HepG2 (cell line): Measurements from ENCODE around the gene PIK3R1. TPM values are rescaled to one million over a fixed set of nuclear protein-coding genes. Genes with fewer than 3 reads are reported as not detected.
A peak's percentile ranks its signal among the peaks of the same experiment; 100 is the strongest.

ENCODE experiments used
- ARID5B ChIP-seq: IDR thresholded peaks from 2 replicates; pipeline ENCODE4 v1.4.0; 2020; ENCODE audit warnings: mild to moderate bottlenecking, missing genetic modification reagents
- BATF2 ChIP-seq: sonication (generic); formaldehyde crosslinking; IDR thresholded peaks from 2 replicates; pipeline ENCODE4 v1.8.0; 2022; ENCODE audit warnings: mild to moderate bottlenecking, missing genetic modification reagents, moderate library complexity
- KDM1A ChIP-seq: IDR thresholded peaks from 2 replicates; pipeline ENCODE4 v1.6.1; 2016; ENCODE audit warnings: missing compliant biosample characterization
- NR2F6 ChIP-seq, 2 experiments: IDR thresholded peaks; 2 replicates each; pipeline ENCODE4 v1.6.1; 2016; ENCODE audit warnings: antibody characterized with exemption in 1 of 2, mild to moderate bottlenecking in 1 of 2
- RARA ChIP-seq: IDR thresholded peaks from 2 replicates; pipeline ENCODE4 v1.6.1; 2016; ENCODE audit warnings: missing genetic modification reagents, missing compliant biosample characterization
- RERE ChIP-seq: IDR thresholded peaks from 2 replicates; pipeline ENCODE4 v1.6.1; 2016; ENCODE audit warnings: low read depth, missing genetic modification reagents, missing compliant biosample characterization
- RFXAP ChIP-seq: sonication (generic); formaldehyde crosslinking; IDR thresholded peaks from 2 replicates; pipeline ENCODE4 v1.4.0; 2020; ENCODE audit warnings: missing genetic modification reagents, borderline replicate concordance
- SIX4 ChIP-seq: sonication (generic); formaldehyde crosslinking; IDR thresholded peaks from 2 replicates; pipeline ENCODE4 v1.4.0; 2020; ENCODE audit warnings: missing genetic modification reagents
- ZBTB3 ChIP-seq: sonication (generic); formaldehyde crosslinking; IDR thresholded peaks from 2 replicates; pipeline ENCODE4 v1.4.0; 2020; ENCODE audit warnings: low read depth, mild to moderate bottlenecking, moderate library complexity, missing genetic modification reagents, borderline replicate concordance
- ZNF292 ChIP-seq: sonication (generic); formaldehyde crosslinking; IDR thresholded peaks from 2 replicates; pipeline ENCODE4 v1.8.1; 2022; ENCODE audit warnings: mild to moderate bottlenecking, low read depth, missing genetic modification reagents, borderline replicate concordance
- ZNF331 ChIP-seq: sonication (generic); formaldehyde crosslinking; IDR thresholded peaks from 2 replicates; pipeline ENCODE4 v1.4.0; 2020; ENCODE audit warnings: missing genetic modification reagents
- ZNF556 ChIP-seq: sonication (generic); formaldehyde crosslinking; IDR thresholded peaks from 2 replicates; pipeline ENCODE4 v1.4.0; 2020; ENCODE audit warnings: mild to moderate bottlenecking, missing genetic modification reagents, borderline replicate concordance
- ZNF563 ChIP-seq: sonication (generic); formaldehyde crosslinking; IDR thresholded peaks from 2 replicates; pipeline ENCODE4 v1.8.0; 2022; ENCODE audit warnings: mild to moderate bottlenecking, moderate library complexity, missing genetic modification reagents
- ZNF580 ChIP-seq: IDR thresholded peaks from 2 replicates; pipeline ENCODE4 v1.6.1; 2016; ENCODE audit warnings: low read depth, borderline replicate concordance
- polyA plus RNA-seq, 8 experiments: library from polyadenylated mRNA; depleted of rRNA in 3 of 8; stranded (reverse) in 7 of 8; unstranded in 1 of 8; fragments of >200 nt; fragmentation: Illumina TruSeq in 4 of 8; extraction: Trizol in 4 of 8; gene quantifications; 2 replicates each; pipeline versions ENCODE4 v1.2.1 to v1.2.3, GENCODE V29; 2011 to 2016; ENCODE audit warnings: low read depth in 4 of 8, missing spikeins in 1 of 8, mixed read lengths in 1 of 8; ENCODE audit not compliant: insufficient read depth in 1 of 8
- total RNA-seq, 5 experiments: library from RNA; depleted of rRNA; stranded (reverse); fragments of >200 nt; fragmentation: Illumina TruSeq; extraction: Trizol; gene quantifications; 2 replicates each; pipeline ENCODE4 v1.2.3, GENCODE V29; 2016; ENCODE audit warnings: low read depth in 1 of 5
- TF ChIP-seq, protein P1 (sequence below): sonication (generic); formaldehyde crosslinking; IDR thresholded peaks from 2 replicates; pipeline ENCODE4 v1.8.0; 2022; ENCODE audit warnings: missing genetic modification reagents, mild to moderate bottlenecking, borderline replicate concordance
- TF ChIP-seq, protein P2 (sequence below): sonication (generic); formaldehyde crosslinking; IDR thresholded peaks from 2 replicates; pipeline ENCODE4 v1.4.0; 2020; ENCODE audit warnings: missing genetic modification reagents

Gene PIK3R1
- total and polyA plus RNA-seq, 2 of the 13 experiments (the other 11 are each of a cell fraction or from before 2014, with no cell fraction given) = 8.4 to 21.3 TPM

DNA sequence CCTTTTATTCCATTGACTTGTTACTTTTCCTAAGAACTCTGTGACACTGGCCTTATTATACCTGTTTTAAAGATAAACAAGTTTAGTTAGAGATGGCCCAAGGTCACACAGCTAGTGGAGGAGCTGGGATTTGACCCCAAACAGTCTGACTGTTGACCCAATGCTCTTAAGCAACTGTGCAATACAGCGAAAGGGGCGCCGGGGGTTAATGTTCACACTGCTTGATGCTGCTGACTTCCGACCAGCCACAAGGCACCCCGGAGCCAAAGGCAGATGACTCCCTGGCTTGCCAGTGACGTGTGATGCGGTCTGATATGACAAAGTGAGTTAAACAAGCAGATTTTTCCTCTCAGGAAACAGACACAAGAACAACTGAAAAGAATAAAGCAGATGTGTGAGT lies 23.9 kb downstream of the PIK3R1 start (continued):
- TF ChIP-seq ARID5B (CRISPR knock-in tag) (peak; percentile 100), ZNF580 (0 out of 2 replicates have a peak, but pooled peaks have one; percentile 60), ZNF556 (peak; percentile 79; the same call in 1 of the 2 replicates), BATF2 (CRISPR knock-in tag) (no peak), RERE (CRISPR knock-in tag) (peak; percentile 86), RFXAP (CRISPR knock-in tag) (peak; percentile 85; the same call in 1 of the 2 replicates), SIX4 (CRISPR knock-in tag) (peak; percentile 75), ZNF292 (CRISPR knock-in tag) (peak; percentile 96; the same call in 1 of the 2 replicates), ZNF563 (CRISPR knock-in tag) (no peak), KDM1A (CRISPR knock-in tag) (peak; percentile 89), NR2F6 (IDR thresholded peaks at IDR 0.05) (peak; percentile 97), NR2F6 (CRISPR knock-in tag; IDR thresholded peaks at IDR 0.05) (peak; percentile 99), RARA (CRISPR knock-in tag) (peak; percentile 95), ZNF331 (CRISPR knock-in tag) (peak; percentile 77; the same call in 1 of the 2 replicates), ZBTB3 (no peak)
- TF ChIP-seq, protein P1, sequence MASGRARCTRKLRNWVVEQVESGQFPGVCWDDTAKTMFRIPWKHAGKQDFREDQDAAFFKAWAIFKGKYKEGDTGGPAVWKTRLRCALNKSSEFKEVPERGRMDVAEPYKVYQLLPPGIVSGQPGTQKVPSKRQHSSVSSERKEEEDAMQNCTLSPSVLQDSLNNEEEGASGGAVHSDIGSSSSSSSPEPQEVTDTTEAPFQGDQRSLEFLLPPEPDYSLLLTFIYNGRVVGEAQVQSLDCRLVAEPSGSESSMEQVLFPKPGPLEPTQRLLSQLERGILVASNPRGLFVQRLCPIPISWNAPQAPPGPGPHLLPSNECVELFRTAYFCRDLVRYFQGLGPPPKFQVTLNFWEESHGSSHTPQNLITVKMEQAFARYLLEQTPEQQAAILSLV = peak; percentile 48; the same call in 1 of the 2 replicates
- TF ChIP-seq, protein P2, sequence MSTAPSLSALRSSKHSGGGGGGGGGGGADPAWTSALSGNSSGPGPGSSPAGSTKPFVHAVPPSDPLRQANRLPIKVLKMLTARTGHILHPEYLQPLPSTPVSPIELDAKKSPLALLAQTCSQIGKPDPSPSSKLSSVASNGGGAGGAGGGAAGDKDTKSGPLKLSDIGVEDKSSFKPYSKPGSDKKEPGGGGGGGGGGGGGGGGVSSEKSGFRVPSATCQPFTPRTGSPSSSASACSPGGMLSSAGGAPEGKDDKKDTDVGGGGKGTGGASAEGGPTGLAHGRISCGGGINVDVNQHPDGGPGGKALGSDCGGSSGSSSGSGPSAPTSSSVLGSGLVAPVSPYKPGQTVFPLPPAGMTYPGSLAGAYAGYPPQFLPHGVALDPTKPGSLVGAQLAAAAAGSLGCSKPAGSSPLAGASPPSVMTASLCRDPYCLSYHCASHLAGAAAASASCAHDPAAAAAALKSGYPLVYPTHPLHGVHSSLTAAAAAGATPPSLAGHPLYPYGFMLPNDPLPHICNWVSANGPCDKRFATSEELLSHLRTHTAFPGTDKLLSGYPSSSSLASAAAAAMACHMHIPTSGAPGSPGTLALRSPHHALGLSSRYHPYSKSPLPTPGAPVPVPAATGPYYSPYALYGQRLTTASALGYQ (CRISPR knock-in tag) = peak; percentile 90; the same call in 1 of the 2 replicates
